NCI-H1417 (cell line): ENCODE data around the gene PMFBP1.
"Not testable (repeated sequence)": the region's sequence is repeated elsewhere in the genome, so short reads cannot be mapped to it uniquely, and the experiment has no call there.

ENCODE experiments used
- DNase-seq, 3 experiments: peaks; one replicate each; lab custom pipeline; 2025; lab: John Stamatoyannopoulos, UW

PMFBP1 gene

GRCh38 chr16:72105978-72106377 lies 66.0 kb downstream of the PMFBP1 start:
- no peak for DNase-seq

- DNase-seq, result no peak
These were observed 67.0 kb downstream of the PMFBP1 start for GRCh38 chr16:72104905-72105304.

GRCh38 chr16:72101195-72101594 lies 70.8 kb downstream of the PMFBP1 start:
- DNase-seq, result no peak

- peak in 2 of 3 experiments; percentile 11 to 63 for DNase-seq
These were observed 72.6 kb downstream of the PMFBP1 start for GRCh38 chr16:72099377-72099818.

- DNase-seq, result no peak
These were observed 73.0 kb downstream of the PMFBP1 start for GRCh38 chr16:72098936-72099335.

- DNase-seq, result peak in 1 of 3 experiments; percentile 44
These were observed 77.7 kb downstream of the PMFBP1 start for GRCh38 chr16:72094266-72094610.

- DNase-seq, result peak; percentile 95 to 99 (median 96)
These were observed 78.3 kb downstream of the PMFBP1 start, which contains the start of the genes DHX38 and TXNL4B for GRCh38 chr16:72093448-72094265. DHX38 (plus strand) TSS chr16:72093847; CDS start chr16:72096158, 2,311 bp downstream. TXNL4B (minus strand) TSS chr16:72093620; CDS start chr16:72090749, 2,871 bp downstream.

- DNase-seq, result peak in 1 of 3 experiments; percentile 53
These were observed 79.0 kb downstream of the PMFBP1 start for GRCh38 chr16:72092832-72093447.

GRCh38 chr16:72091217-72091616 lies 80.7 kb downstream of the PMFBP1 start:
- no peak for DNase-seq

GRCh38 chr16:72085002-72085401 lies 87.0 kb downstream of the PMFBP1 start:
- no peak for DNase-seq

- DNase-seq, result no peak
These were observed 87.5 kb downstream of the PMFBP1 start for GRCh38 chr16:72084445-72084844.

GRCh38 chr16:72083778-72084404 lies 88.1 kb downstream of the PMFBP1 start:
- no peak for DNase-seq

GRCh38 chr16:72076991-72077706 lies 94.8 kb downstream of the PMFBP1 start:
- not testable (repeated sequence) for DNase-seq

GRCh38 chr16:72075067-72075466 lies 96.9 kb downstream of the PMFBP1 start:
- not testable (repeated sequence) for DNase-seq

GRCh38 chr16:72073560-72074230 lies 98.3 kb downstream of the PMFBP1 start:
- DNase-seq, result no peak

GRCh38 chr16:72072514-72073342 lies 99.2 kb downstream of the PMFBP1 start:
- peak in 1 of 3 experiments; percentile 4 for DNase-seq
